ENCODE data around the gene RTEL1.

The RTEL1 gene

DNA sequence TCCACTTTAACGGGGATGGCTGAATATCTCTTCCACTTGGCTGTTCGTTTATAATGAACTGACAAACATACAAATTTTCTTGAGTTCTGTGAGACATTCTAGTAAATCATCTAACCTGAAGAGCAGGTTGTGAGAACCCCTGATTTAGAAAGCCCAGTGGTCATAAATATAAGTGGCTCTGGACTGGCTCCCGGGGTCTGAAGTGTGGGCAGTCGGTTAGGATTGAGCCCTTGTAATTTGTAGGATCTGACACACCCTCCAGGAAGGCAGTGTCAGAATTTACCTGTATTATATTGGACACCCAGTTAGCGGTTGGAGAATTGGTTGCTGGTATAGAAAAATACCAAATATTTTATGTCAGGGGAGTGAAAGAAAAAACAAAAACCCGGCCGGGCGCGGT is 24.4 kb upstream of the RTEL1 start:
- H3K4me1 ChIP-seq (ENCODE audit: insufficient read depth, low read length, severe bottlenecking), result peaks cover 56% of the 10 kb centered on the region
- H3K27me3 ChIP-seq (ENCODE audit: insufficient read depth, low read length), result no peaks in the 10 kb centered on the region
- no peaks in the 10 kb centered on the region for H3K9me2 ChIP-seq (ENCODE audit: low read depth, low read length)
- no peaks in the 10 kb centered on the region for H3K36me3 ChIP-seq (ENCODE audit: insufficient read depth, low read length)
- TF ChIP-seq EZH2 (IDR thresholded peaks at IDR 0.05; ENCODE audit: borderline replicate concordance, low read length) (no peak), CTCF (IDR thresholded peaks at IDR 0.05; ENCODE audit: low read length) (no peak)
- H3K9ac ChIP-seq (ENCODE audit: low read length), result no peak overlapping the region
- no peak overlapping the region for H3K4me3 ChIP-seq (ENCODE audit: low read depth, low read length, poor library complexity, severe bottlenecking)
- no peaks in the 10 kb centered on the region for H4K20me1 ChIP-seq (ENCODE audit: insufficient read depth, low read length)
- no peak overlapping the region for H3K4me2 ChIP-seq (ENCODE audit: low read length)
- peaks cover 5% of the 10 kb centered on the region; the same call in 1 of the 2 replicates for H3F3A ChIP-seq (ENCODE audit: insufficient read depth, low read length)
- H3K9me3 ChIP-seq (ENCODE audit: low read length), result no peaks in the 10 kb centered on the region
- no peak overlapping the region for H2AFZ ChIP-seq (ENCODE audit: low read length)
- no peaks in the 10 kb centered on the region for H3K79me2 ChIP-seq (ENCODE audit: insufficient read depth, low read length)
- peak overlapping the region; percentile 98 for H3K27ac ChIP-seq (ENCODE audit: low read depth, low read length, poor library complexity, severe bottlenecking)

- TF ChIP-seq CTCF (IDR thresholded peaks at IDR 0.05; ENCODE audit: low read length), result no peak
- no peak for TF ChIP-seq EZH2 (IDR thresholded peaks at IDR 0.05; ENCODE audit: borderline replicate concordance, low read length)
- Histone ChIP-seq H3K9me2 (ENCODE audit: low read depth, low read length) (no peaks in the 10 kb centered on the region), H4K20me1 (ENCODE audit: insufficient read depth, low read length) (no peaks in the 10 kb centered on the region), H3F3A (ENCODE audit: insufficient read depth, low read length) (peaks cover 5% of the 10 kb centered on the region; the same call in 1 of the 2 replicates), H3K27me3 (ENCODE audit: insufficient read depth, low read length) (no peaks in the 10 kb centered on the region), H3K4me1 (ENCODE audit: insufficient read depth, low read length, severe bottlenecking) (peaks cover 61% of the 10 kb centered on the region), H3K9ac (ENCODE audit: low read length) (peak overlapping the region; percentile 66), H3K79me2 (ENCODE audit: insufficient read depth, low read length) (no peaks in the 10 kb centered on the region), H3K9me3 (ENCODE audit: low read length) (no peaks in the 10 kb centered on the region), H2AFZ (ENCODE audit: low read length) (no peak overlapping the region), H3K36me3 (ENCODE audit: insufficient read depth, low read length) (no peaks in the 10 kb centered on the region), H3K4me3 (ENCODE audit: low read depth, low read length, poor library complexity, severe bottlenecking) (peak overlapping the region; percentile 17), H3K4me2 (ENCODE audit: low read length) (peak overlapping the region; percentile 50), H3K27ac (ENCODE audit: low read depth, low read length, poor library complexity, severe bottlenecking) (peak overlapping the region; percentile 98)
These were observed 22.5 kb upstream of the RTEL1 start for GRCh38 chr20:63635431-63636141.

DNA sequence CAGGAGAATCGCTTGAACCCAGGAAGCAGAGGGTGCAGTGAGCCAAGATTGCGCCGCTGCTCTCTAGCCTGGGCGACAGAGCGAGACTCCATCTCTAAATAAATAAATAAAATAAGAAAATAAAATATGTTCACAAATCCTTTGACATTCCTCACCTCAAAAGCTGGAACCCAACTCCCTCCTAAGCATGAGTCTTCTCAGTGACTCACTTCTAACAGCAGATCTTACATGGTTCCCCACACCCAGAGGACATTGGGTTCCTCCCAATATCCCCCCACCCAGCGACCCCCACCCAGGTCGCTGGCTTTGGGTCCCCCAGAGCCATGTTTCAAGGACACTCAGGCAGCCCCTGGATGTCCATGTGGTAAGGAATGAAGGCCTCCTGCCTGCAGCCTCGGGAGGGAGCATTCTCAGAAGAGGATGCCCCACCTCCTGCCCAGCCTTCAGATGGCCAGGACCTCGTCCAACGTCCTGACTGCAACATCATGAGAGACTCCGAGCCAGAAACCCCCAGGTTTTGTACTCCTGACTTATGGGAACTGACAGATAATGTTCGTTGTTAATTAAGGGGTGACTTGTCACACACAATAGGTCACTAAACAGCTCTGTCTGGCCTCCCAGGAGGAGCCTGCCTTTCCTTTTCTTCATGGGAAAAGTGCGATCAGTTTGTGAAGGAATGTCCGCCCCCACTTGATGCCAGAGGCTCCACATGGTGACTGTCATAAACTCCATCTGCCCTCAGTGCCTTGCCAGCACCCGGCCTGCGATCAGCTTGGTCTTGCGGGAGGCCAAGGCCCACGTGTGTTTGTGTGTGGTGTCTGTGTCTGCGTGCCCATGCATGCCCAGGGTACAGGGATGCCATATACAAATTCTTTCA is 21.1 kb upstream of the RTEL1 start:
- Histone ChIP-seq H3K9ac (ENCODE audit: low read length) (peak overlapping the region; percentile 58), H2AFZ (ENCODE audit: low read length) (no peak overlapping the region), H3K4me2 (ENCODE audit: low read length) (peak overlapping the region; percentile 42; the same call in 1 of the 2 replicates)

More for the DNA sequence above, 21.1 kb upstream of the RTEL1 start:
- Histone ChIP-seq H3K27ac (ENCODE audit: low read depth, low read length, poor library complexity, severe bottlenecking) (peak overlapping the region; percentile 99), H3K4me3 (ENCODE audit: low read depth, low read length, poor library complexity, severe bottlenecking) (no peak overlapping the region), H3K4me1 (ENCODE audit: insufficient read depth, low read length, severe bottlenecking) (peaks cover 53% of the 10 kb centered on the region), H3K9me2 (ENCODE audit: low read depth, low read length) (no peaks in the 10 kb centered on the region), H3K27me3 (ENCODE audit: insufficient read depth, low read length) (no peaks in the 10 kb centered on the region), H3K36me3 (ENCODE audit: insufficient read depth, low read length) (no peaks in the 10 kb centered on the region), H3K9me3 (ENCODE audit: low read length) (no peaks in the 10 kb centered on the region), H4K20me1 (ENCODE audit: insufficient read depth, low read length) (no peaks in the 10 kb centered on the region), H3F3A (ENCODE audit: insufficient read depth, low read length) (peaks cover 5% of the 10 kb centered on the region; the same call in 1 of the 2 replicates), H3K79me2 (ENCODE audit: insufficient read depth, low read length) (no peaks in the 10 kb centered on the region)
- TF ChIP-seq CTCF (IDR thresholded peaks at IDR 0.05; ENCODE audit: low read length) (no peak), EZH2 (IDR thresholded peaks at IDR 0.05; ENCODE audit: borderline replicate concordance, low read length) (no peak)
